K562 (cell line): ENCODE data around the gene LRRC4B. TPM values are rescaled to one million over a fixed set of nuclear protein-coding genes. Genes with fewer than 3 reads are reported as not detected.

Source experiments
- ATF1 ChIP-seq, 2 experiments: fragments of 450-650 bp in 1 of 2; IDR thresholded peaks; 2 replicates each; pipeline ENCODE4 v1.6.1; 2016; ENCODE audit warnings: missing compliant biosample characterization in 1 of 2, missing genetic modification characterization in 1 of 2
- E2F1 ChIP-seq: sonication (generic); formaldehyde crosslinking; IDR thresholded peaks from 2 replicates; pipeline ENCODE4 v1.8.1; 2023; ENCODE audit warnings: mild to moderate bottlenecking, missing genetic modification reagents, moderate library complexity
- ETS2 ChIP-seq: IDR thresholded peaks from 2 replicates; pipeline ENCODE4 v1.6.1; 2016; ENCODE audit warnings: borderline replicate concordance, missing genetic modification characterization, mild to moderate bottlenecking, moderate library complexity, missing compliant biosample characterization; ENCODE audit not compliant: poor library complexity, severe bottlenecking
- FOXO4 ChIP-seq: fragments of 450-650 bp; formaldehyde crosslinking; IDR thresholded peaks from 2 replicates; pipeline ENCODE4 v1.4.0; 2020; ENCODE audit warnings: mild to moderate bottlenecking, moderate library complexity
- HBP1 ChIP-seq: fragments of 450-650 bp; formaldehyde crosslinking; IDR thresholded peaks from 2 replicates; pipeline ENCODE4 v1.4.0; 2022; ENCODE audit warnings: missing genetic modification characterization
- HLTF ChIP-seq: fragments of 450-650 bp; IDR thresholded peaks from 2 replicates; pipeline ENCODE4 v1.6.1; 2016
- MBD2 ChIP-seq: sonication (generic); IDR thresholded peaks from 2 replicates; pipeline ENCODE4 v1.6.1; 2016; ENCODE audit warnings: low read depth, borderline replicate concordance
- NFIX ChIP-seq: fragments of 250-450 bp; sonication (Bioruptor Pico); IDR thresholded peaks from 2 replicates; pipeline ENCODE4 v1.4.0; 2020; ENCODE audit warnings: low read depth, mild to moderate bottlenecking, moderate library complexity
- PKNOX1 ChIP-seq: fragments of 450-650 bp; IDR thresholded peaks from 2 replicates; pipeline ENCODE4 v1.6.1; 2016
- PPARD ChIP-seq: fragments of 250-450 bp; sonication (Bioruptor Pico); IDR thresholded peaks from 2 replicates; pipeline ENCODE4 v1.8.0; 2022; ENCODE audit warnings: inconsistent platforms, mild to moderate bottlenecking, moderate library complexity
- PYGO2 ChIP-seq: fragments of 450-650 bp; IDR thresholded peaks from 2 replicates; pipeline ENCODE4 v1.6.1; 2016; ENCODE audit warnings: mild to moderate bottlenecking, missing genetic modification characterization, moderate library complexity, missing compliant biosample characterization
- RBM39 ChIP-seq: fragments of 200-400 bp; formaldehyde crosslinking; optimal IDR thresholded peaks from 2 replicates; pipeline ENCODE3; 2018; ENCODE audit warnings: low read depth, low read length
- SRF ChIP-seq, 2 experiments: fragments of 250-450, 450-650 bp in 1 of 2; sonication (Bioruptor Pico) in 1 of 2; sonication (generic) in 1 of 2; formaldehyde crosslinking; IDR thresholded peaks; 2 replicates each; pipeline versions ENCODE4 v1.5.0 to v1.5.1; 2020 to 2022; ENCODE audit warnings: mild to moderate bottlenecking in 1 of 2, missing genetic modification reagents in 1 of 2
- SRSF7 ChIP-seq: fragments of 200-400 bp; formaldehyde crosslinking; optimal IDR thresholded peaks from 2 replicates; pipeline ENCODE3; 2017; ENCODE audit warnings: mild to moderate bottlenecking, low read depth, low read length
- TAF7 ChIP-seq: fragments of 450-650 bp; IDR thresholded peaks from 2 replicates; pipeline ENCODE4 v1.6.1; 2016; ENCODE audit warnings: missing genetic modification characterization, missing compliant biosample characterization
- TSC22D4 ChIP-seq: fragments of 450-650 bp; IDR thresholded peaks from 2 replicates; pipeline ENCODE4 v1.6.1; 2016; ENCODE audit warnings: missing genetic modification characterization, missing biosample characterization, control low read depth
- ZNF174 ChIP-seq: fragments of 250-450 bp; sonication (Bioruptor Pico); IDR thresholded peaks from 2 replicates; pipeline ENCODE4 v1.4.0; 2020; ENCODE audit warnings: mild to moderate bottlenecking
- ZNF239 ChIP-seq: fragments of 250-450 bp; sonication (Bioruptor Pico); IDR thresholded peaks from 2 replicates; pipeline ENCODE4 v1.4.0; 2020; ENCODE audit warnings: mild to moderate bottlenecking
- polyA plus RNA-seq, 8 experiments: library from polyadenylated mRNA; depleted of rRNA in 4 of 8; stranded (reverse) in 5 of 8; unstranded in 3 of 8; fragments of >200 nt; fragmentation: Nextera tagmentation in 2 of 8; fragmentation: Illumina TruSeq in 1 of 8; extraction: Ambion mirVana in 2 of 8; extraction: Trizol in 1 of 8; gene quantifications; 2 replicates each; pipeline versions ENCODE4 v1.2.1 to v1.2.3, GENCODE V29; 2011 to 2014; ENCODE audit warnings: inconsistent platforms in 1 of 8, missing spikeins in 1 of 8
- total RNA-seq, 7 experiments: library from RNA; depleted of rRNA in 6 of 7; stranded (reverse); fragments of >200 nt in 6 of 7; fragmentation: Illumina TruSeq in 2 of 7; extraction: Trizol in 2 of 7; gene quantifications; 2 replicates each; pipeline versions ENCODE4 v1.2.1 to v1.2.3, GENCODE V29; 2011 to 2021; ENCODE audit warnings: low replicate concordance in 1 of 7
- TF ChIP-seq, protein P1 (sequence below): fragments of 450-650 bp; formaldehyde crosslinking; IDR thresholded peaks from 2 replicates; pipeline ENCODE4 v1.4.0; 2020; ENCODE audit warnings: mild to moderate bottlenecking, moderate library complexity
- TF ChIP-seq, protein P2 (sequence below): fragments of 450-650 bp; IDR thresholded peaks from 2 replicates; pipeline ENCODE4 v1.6.1; 2014; ENCODE audit warnings: low read depth, mild to moderate bottlenecking, moderate library complexity, borderline replicate concordance

The LRRC4B gene
- total and polyA plus RNA-seq, 9 of the 15 experiments (the other 6 are each of a cell fraction or from before 2014, with no cell fraction given), result 0.18 to 9.6 (median 2.9) TPM; not detected in 2

GRCh38 chr19:50601407-50602088 lies 33.3 kb upstream of the LRRC4B start (continued):
- TF ChIP-seq ZNF174 (CRISPR knock-in tag) (no peak), HLTF (peak; percentile 87), TAF7 (tag) (no peak), E2F1 (no peak), RBM39 (no peak), HBP1 (CRISPR knock-in tag) (no peak), TSC22D4 (no peak), FOXO4 (CRISPR knock-in tag) (no peak), SRSF7 (no peak), ETS2 (no peak), ATF1 (CRISPR knock-in tag; IDR thresholded peaks at IDR 0.05) (no peak), ATF1 (tag; IDR thresholded peaks at IDR 0.05) (peak; percentile 98), MBD2 (peak; percentile 87), PYGO2 (tag) (peak; percentile 72; the same call in 1 of the 2 replicates), ZNF239 (CRISPR knock-in tag) (no peak), SRF (CRISPR knock-in tag; IDR thresholded peaks at IDR 0.05) (no peak), NFIX (no peak), PKNOX1 (peak; percentile 91), PPARD (CRISPR knock-in tag) (no peak)
- TF ChIP-seq, protein P1, sequence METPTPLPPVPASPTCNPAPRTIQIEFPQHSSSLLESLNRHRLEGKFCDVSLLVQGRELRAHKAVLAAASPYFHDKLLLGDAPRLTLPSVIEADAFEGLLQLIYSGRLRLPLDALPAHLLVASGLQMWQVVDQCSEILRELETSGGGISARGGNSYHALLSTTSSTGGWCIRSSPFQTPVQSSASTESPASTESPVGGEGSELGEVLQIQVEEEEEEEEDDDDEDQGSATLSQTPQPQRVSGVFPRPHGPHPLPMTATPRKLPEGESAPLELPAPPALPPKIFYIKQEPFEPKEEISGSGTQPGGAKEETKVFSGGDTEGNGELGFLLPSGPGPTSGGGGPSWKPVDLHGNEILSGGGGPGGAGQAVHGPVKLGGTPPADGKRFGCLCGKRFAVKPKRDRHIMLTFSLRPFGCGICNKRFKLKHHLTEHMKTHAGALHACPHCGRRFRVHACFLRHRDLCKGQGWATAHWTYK (CRISPR knock-in tag), result peak; percentile 26; the same call in 1 of the 2 replicates
- TF ChIP-seq, protein P2, sequence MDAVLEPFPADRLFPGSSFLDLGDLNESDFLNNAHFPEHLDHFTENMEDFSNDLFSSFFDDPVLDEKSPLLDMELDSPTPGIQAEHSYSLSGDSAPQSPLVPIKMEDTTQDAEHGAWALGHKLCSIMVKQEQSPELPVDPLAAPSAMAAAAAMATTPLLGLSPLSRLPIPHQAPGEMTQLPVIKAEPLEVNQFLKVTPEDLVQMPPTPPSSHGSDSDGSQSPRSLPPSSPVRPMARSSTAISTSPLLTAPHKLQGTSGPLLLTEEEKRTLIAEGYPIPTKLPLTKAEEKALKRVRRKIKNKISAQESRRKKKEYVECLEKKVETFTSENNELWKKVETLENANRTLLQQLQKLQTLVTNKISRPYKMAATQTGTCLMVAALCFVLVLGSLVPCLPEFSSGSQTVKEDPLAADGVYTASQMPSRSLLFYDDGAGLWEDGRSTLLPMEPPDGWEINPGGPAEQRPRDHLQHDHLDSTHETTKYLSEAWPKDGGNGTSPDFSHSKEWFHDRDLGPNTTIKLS, result no peak
